Pons (tissue), 1 donor: ENCODE results near the gene YBEY.
"Not testable (repeated sequence)": the region's sequence is repeated elsewhere in the genome, so short reads cannot be mapped to it uniquely, and the experiment has no call there.

Experiments used
- DNase-seq: peaks from one replicate; pipeline ENCODE4 v3.0.0-alpha.2; 2016; ENCODE audit warnings: low spot score

The YBEY gene

DNA sequence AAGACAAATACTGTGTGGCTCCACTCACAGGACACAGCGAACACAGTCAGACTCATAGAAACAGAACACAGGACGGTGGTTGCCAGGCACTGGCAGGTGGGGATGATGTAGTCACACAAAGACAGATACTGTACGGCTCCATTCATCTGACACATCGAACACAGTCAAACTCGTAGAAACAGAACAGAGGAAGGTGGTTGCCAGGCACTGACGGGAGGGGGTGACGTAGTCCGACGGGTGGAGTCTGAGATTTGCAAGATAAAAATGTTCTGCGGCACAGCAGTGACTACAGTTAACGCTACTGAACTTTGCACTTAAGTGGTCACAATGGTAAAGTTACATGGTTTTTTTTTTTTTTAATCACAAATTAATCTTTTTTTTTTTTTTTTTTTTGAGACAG, 18.8 kb downstream of the YBEY start:
- peak; percentile 75 for DNase-seq

GRCh38 chr21:46307625-46308024, 21.5 kb downstream of the YBEY start:
- no peak for DNase-seq

DNA sequence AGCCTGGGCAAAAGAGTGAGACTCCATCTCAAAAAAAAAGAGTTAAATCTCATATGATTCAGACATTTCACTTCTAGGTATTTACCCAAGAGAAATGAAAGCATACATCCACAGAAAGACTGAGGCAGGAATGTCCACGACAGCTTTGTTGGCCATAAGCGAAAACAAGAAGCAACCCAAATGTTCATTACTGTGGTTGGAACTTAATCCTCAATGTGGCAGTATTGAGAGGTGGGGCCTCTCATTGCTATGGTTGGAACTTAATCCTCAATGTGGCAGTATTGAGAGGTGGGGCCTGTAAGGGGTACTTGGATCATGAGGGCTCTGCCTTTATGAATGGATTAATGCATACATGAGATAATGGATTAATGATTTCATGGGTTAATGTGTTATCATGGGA, 22.3 kb downstream of the YBEY start:
- DNase-seq, result no peak

DNA sequence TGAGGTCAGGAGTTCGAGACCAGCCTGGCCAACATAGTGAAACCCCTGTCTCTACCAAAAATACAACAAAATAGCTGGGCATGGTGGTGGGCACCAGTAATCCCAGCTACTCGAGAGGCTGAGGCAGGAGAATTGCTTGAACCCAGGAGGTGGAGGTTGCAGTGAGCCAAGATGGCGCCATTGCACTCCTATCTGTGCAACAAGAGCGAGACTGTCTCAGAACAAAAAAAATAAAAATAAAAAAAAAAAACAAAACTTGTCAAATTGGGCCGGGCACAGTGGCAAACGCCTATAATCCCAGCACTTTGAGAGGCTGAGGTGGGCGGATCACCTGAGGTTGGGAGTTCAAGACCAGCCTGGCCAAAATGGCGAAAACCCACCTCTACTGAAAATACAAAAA, 24.1 kb downstream of the YBEY start:
- DNase-seq, result not testable (repeated sequence)

GRCh38 chr21:46311568-46311967, 25.4 kb downstream of the YBEY start:
- no peak for DNase-seq

- DNase-seq, result no peak
These were observed 26.8 kb downstream of the YBEY start for GRCh38 chr21:46312949-46313348.

- DNase-seq, result no peak
These were observed 28.4 kb downstream of the YBEY start for GRCh38 chr21:46314441-46315020.

GRCh38 chr21:46316708-46317324, 30.7 kb downstream of the YBEY start:
- no peak for DNase-seq

GRCh38 chr21:46317710-46318463, 31.7 kb downstream of the YBEY start:
- DNase-seq, result no peak

DNA sequence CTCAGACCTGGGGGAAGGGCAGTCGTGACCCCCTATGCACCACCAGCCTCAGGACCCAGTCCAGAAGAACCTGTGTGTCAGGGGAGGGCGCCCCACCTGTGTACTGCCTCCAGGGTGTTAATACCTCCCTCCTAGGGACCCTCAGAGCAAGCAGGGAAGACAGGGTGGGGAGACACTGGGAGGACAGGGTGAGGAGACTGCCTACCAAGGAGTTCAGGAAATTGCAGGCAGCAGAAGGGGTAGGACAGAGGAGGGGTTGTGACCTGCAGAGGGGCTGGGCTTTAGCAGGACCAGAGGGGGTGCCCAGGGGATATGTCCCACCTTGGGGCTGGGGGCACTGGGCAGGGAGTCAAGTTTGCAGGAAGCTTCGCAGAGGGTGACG, 32.3 kb downstream of the YBEY start:
- no peak for DNase-seq

DNA sequence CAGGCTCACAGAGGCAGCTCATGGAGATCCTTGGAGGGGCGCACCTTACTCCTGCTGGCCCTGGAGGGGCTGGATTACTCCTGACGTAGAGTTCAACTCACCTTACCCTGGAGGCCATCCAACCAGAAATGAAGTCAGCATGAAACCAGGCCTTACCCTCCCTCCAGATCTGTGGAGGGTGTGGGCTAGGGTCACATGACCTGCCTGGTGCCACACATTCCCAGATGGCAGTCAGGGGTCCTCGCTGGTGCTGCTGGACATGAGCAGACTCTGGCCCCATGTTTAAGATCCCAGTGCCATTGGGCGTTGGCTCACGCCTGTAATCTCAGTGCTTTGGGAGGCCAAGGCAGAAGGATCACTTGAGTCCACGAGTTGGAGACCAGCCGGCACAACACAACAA, 33.0 kb downstream of the YBEY start:
- DNase-seq, result no peak

DNA sequence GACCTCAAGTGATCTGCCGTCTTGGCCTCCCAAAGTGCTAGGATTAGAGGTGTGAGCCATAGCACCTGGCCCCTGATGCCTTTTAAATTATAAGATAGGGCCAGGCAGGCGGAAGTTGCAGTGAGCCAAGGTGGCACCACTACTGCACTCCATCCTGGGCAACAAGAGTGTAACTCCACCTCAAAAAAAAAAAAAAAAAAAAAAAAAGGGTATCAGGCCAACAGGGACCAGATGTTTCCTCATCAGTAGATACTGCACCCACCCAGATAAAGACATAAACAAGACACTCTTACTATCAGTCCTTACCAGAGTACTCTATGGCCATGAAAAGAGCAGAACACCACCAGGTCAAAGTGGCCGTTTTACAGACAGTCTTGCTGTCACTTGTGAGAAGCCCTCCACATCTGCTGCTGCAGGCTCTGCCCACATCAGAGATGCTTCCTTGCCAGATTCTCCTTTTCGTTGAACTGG, 34.2 kb downstream of the YBEY start:
- no peak for DNase-seq

DNA sequence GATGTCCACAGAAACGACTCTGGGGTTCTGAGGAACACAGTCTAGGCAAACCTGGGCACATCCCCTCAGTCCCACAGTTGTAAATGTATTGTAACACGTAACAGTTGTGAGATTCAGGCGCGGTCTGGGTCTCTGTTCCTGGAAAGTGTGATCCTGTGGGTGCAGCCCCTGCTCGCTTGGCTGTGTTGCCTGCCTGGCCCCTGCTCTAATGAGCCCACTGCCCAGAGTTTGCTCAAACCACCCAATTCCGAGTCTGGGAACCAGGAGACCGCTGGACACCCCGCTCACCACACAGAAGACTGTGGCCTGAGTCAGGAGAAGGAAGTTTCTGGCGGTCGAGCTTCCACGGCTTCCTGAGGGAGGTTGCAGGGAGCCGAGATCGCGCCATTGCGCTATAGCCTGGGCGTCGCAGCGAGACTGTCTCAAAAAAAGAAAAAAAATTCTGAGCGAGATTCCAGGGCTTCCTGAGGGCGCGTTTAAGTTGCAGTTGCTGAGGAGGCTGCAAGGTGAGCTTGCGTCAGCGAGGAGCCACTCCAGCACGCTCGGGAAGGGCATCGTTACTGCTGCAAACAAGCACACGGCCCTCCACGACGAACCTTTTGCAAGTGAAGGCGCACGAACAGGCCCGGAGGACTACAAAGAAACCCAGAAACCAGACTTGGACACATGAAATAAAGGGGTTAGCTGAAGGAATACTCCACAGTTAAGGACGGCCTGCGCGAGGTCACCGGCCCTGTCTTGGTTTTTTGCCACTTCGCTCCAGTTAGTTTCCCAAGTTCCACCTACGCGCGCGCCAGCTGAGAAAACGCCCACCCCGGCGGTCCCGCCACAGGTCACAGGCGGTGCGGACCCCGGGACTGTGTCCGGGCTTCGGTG, 36.4 kb downstream of the YBEY start:
- DNase-seq, result no peak

DNA sequence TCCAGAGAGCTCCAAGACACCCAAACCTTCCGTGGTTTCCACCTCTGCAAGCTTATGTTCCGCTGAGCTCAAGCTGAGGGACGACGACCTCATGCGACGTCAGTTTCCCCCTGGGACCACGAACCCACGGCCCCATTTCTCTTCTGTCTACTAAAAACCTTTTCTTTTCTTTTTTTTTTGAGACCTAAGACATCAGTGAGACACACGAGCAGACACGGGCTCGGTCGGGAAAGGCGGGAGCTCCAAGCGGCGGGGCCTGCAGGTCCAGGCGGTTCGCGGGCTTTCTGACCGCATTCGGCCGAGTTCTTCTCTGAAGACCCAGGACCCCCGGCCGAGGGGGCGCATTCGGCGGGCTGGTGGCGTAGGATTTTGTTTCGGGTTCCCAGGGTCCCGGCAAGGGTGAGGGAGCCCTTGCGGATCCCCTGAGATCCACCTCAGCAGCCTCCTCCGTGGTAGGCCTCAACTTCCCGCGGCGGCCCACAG, 37.1 kb downstream of the YBEY start:
- DNase-seq, result peak; percentile 7

DNA sequence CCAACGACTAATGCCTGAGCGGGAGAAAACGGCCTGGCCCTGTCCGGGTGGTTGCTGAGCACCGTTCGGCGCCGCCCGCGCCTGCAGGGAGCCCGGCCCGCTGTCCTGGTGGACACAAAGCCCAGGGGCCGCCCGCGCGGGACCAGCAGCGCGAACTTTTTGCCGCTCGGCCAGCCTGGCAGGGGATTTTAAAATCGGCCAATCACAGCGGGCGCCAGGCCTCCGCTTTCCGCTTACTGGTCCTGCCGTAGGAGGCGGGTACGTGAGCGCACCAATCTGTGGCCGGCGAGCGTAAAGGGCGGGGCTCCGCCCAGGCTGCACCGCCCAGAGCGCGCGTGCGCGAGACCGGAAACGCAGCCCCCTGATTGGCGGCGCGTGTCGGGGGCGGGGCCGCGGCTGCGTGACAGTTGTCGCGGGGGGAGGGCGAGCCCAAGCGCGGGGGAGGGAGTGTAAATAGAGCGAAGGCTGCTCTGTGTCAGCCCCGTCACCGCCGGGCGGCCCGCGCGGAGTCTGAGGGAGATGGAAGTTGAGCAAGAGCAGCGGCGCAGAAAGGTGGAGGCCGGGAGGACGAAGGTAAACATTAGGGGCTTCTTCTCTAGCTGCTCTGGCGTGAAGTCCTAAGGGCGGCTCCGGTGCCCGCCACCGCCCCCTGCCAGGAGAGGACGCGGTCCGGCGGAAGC, 37.7 kb downstream of the YBEY start, which contains the start of the genes C21orf58 and PCNT:
C21orf58 (minus strand) TSS at position 161 of the 680 bp plus-strand sequence. CDS start 1,132 bp downstream, outside the sequence.
PCNT (plus strand) TSS at position 447 of the 680 bp plus-strand sequence; CDS start at position 520, 73 bp downstream.
- DNase-seq, result peak; percentile 94

- DNase-seq, result peak; percentile 60
These were observed 38.4 kb downstream of the YBEY start for GRCh38 chr21:46324390-46325072.

DNA sequence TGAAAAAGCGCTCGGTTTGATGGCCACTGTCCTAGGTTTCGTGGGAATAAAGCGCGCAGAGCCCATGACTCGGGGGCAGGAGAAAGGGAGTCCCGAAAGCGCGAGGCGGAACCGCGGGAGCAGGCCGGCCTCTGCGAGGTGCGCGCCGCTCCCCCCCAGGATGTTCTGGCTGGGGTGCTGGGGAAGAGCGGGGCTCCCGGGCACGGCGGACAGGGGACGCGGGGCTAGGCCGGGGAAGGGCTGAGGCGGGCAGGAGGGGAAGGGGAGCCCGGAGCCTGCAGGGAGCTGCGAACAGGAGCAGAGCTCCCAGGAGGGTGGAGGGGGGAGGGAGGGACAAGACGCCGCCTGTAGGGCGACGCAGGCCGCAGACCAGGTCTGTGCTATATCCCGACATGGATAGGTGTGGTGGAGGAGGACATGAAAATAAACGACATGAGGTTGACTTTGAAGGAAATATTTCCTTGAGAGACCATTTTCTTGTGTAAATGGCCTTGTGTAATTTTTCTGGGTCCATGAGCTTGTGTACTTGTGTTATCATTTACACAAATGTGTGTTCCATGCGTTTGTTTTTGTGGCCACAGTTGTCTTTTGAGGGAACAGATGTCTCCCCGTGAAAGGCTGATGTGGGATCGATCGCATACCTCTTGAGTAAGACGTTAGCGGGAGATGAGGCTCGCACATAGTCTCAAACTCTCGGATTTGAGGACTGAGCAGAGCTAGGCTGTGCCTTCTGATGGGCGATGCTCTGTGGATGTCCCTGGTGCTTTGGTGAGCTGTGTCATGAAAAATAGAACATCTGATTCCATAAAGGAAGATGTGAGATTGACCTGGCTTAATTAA, 39.2 kb downstream of the YBEY start:
- DNase-seq, result peak; percentile 25

- DNase-seq, result no peak
These were observed 40.1 kb downstream of the YBEY start for GRCh38 chr21:46326110-46326703.

- no peak for DNase-seq
These were observed 41.6 kb downstream of the YBEY start for GRCh38 chr21:46327711-46328110.
